Heart right ventricle (tissue), 16 donors: ENCODE data around the gene MDN1. TPM values are rescaled to one million over a fixed set of nuclear protein-coding genes. Genes with fewer than 3 reads are reported as not detected.

Experiments used
- ATAC-seq, 8 donors: fragments of 200-7000 bp; cut with Tn5 transposase; one replicate each; pipeline ENCODE4 v1.9.1; 2020; ENCODE audit warnings: mild to moderate bottlenecking in 8 of 8, moderate library complexity in 8 of 8, moderate number of reproducible peaks in 1 of 8
- DNase-seq, 2 donors: peaks; one replicate each; pipeline ENCODE4 v3.0.0-alpha.2; 2020
- H3K27ac ChIP-seq, 10 donors: fragments of 200-600 bp; sonication (generic) in 2 of 10; one replicate each; pipeline versions ENCODE4 v1.5.0 to v1.8.0; 2020 to 2022; ENCODE audit warnings: mild to moderate bottlenecking in 3 of 10
- H3K27me3 ChIP-seq, 7 donors: fragments of 200-600 bp; one replicate each; pipeline ENCODE4 v1.8.0; 2021 to 2022; ENCODE audit warnings: mild to moderate bottlenecking in 2 of 7
- H3K36me3 ChIP-seq, 9 donors: fragments of 200-600 bp; sonication (generic) in 1 of 9; one replicate each; pipeline versions ENCODE4 v1.5.0 to v1.8.0; 2020 to 2022; ENCODE audit warnings: mild to moderate bottlenecking in 2 of 9
- H3K4me1 ChIP-seq, 9 donors: fragments of 200-600 bp; sonication (generic) in 1 of 9; one replicate each; pipeline versions ENCODE4 v1.5.0 to v1.8.0; 2020 to 2022; ENCODE audit warnings: mild to moderate bottlenecking in 4 of 9
- H3K4me3 ChIP-seq, 10 donors: fragments of 200-600 bp; sonication (generic) in 2 of 10; one replicate each; pipeline versions ENCODE4 v1.5.0 to v1.8.0; 2020 to 2022; ENCODE audit warnings: mild to moderate bottlenecking in 7 of 10, moderate library complexity in 2 of 10
- H3K9me3 ChIP-seq, 11 donors: fragments of 200-600 bp in 10 of 11; sonication (generic) in 2 of 11; one replicate each; pipeline versions ENCODE4 v1.5.0 to v1.8.0; 2013 to 2022; ENCODE audit warnings: mild to moderate bottlenecking in 2 of 11, control low read depth in 1 of 11, moderate library complexity in 1 of 11
- CTCF ChIP-seq, 9 donors: fragments of 200-600 bp; sonication (generic) in 2 of 9; IDR thresholded peaks; one replicate each; pipeline versions ENCODE4 v1.5.0 to v1.8.0; 2021 to 2022; ENCODE audit warnings: antibody characterized with exemption in 9 of 9, mild to moderate bottlenecking in 5 of 9, moderate library complexity in 1 of 9
- WGBS, 2 donors: extraction: QIAGEN DNeasy Blood & Tissue Kit; methylation state at CpG; one replicate each; pipeline ENCODE4 v1.1.7; 2013; ENCODE audit warnings: inconsistent platforms in 1 of 2; 5-methylcytosine and 5-hydroxymethylcytosine counted together
- intact Hi-C, 10 donors: fragments of 100-400 bp; cut with DNase I; formaldehyde crosslinking; loops; one replicate each; pipeline versions ENCODE4 v1.11.1 to v1.14.2; 2022
- long read RNA-seq, 3 donors: library from polyadenylated mRNA; unstranded; transcript quantifications; one replicate each; pipeline ENCODE4 v2.0.0, GENCODE V29; 2020 to 2021
- polyA plus RNA-seq, 2 donors: library from polyadenylated mRNA; stranded (reverse); fragments of 200-250 nt; gene quantifications; one replicate each; pipeline ENCODE4 v1.2.3, GENCODE V29; 2013
- total RNA-seq, 10 donors: library from RNA; stranded (reverse); fragmentation: NEBNext Ultra II Directional in 3 of 10; extraction: Animal tissue kit (Norgen Biotek cat#: 25700) in 3 of 10; gene quantifications; one replicate each; pipeline versions ENCODE4 v1.2.1 to v1.2.4, GENCODE V29; 2021 to 2023
- donor health status: Arrhythmogenic right ventricular cardiomyopathy.
- donor health status: ischemic (EF 13 %, LVEDD 7.1; RV severe dilation, severe dysfunction).
- donor health status: healthy with polysubstance abuse.
- donor health status: DM: no; HTN: yes; CAD: no.
- donor health status: DM: no; HTN: no; CAD: no.
- donor health status: ischemic (EF 25% LVEDD 6.9; RV normal size, moderate dysfunction).
- donor health status: ischemic (EF 25% LVEDD 5.7; RV mildly dilated, moderate dysfunction).
- donor health status: healthy.
- donor health status: DM: yes; HTN: yes; CAD: no.
- donor health status: Ischemic cardiomyopathy.
- donor health status: ischemic (EF 35%, LVEDD 5.7; RV mildly dilated, moderate dysfunction).
- donor health status: nonischemic (EF 11% LVEDD 7.7; RV severe dilation, severe dysfunction).
- donor health status: DM: yes; HTN: yes; CAD: no.
- donor health status: PGD.
- donor health status: ischemic (EF 29% LVEDD 5.4; RV normal size, mild dysfunction).
- donor health status: nonischemic (EF 23%, LVEDD 6.1; RV moderate dilation, normal function).

Gene MDN1
- total RNA-seq (10 to 100 TPM; 17.5 to 32.0 (median 27.5) TPM), polyA plus RNA-seq (10 to 100 TPM in 1 of 2 donors, 1 to 10 TPM in 1; 8.6 to 41.2 TPM)
- long read RNA-seq, donor 1, partial matches to known transcripts: 22 of 23 reads
- long read RNA-seq, donor 1, other reads (novel, unspliced or antisense): 1 of 23 reads
- long read RNA-seq, donor 2, partial matches to known transcripts: 18 of 22 reads
- long read RNA-seq, donor 2, other reads (novel, unspliced or antisense): 4 of 22 reads
- long read RNA-seq, donor 3, partial matches to known transcripts: 18 of 21 reads
- long read RNA-seq, donor 3, other reads (novel, unspliced or antisense): 3 of 21 reads

DNA sequence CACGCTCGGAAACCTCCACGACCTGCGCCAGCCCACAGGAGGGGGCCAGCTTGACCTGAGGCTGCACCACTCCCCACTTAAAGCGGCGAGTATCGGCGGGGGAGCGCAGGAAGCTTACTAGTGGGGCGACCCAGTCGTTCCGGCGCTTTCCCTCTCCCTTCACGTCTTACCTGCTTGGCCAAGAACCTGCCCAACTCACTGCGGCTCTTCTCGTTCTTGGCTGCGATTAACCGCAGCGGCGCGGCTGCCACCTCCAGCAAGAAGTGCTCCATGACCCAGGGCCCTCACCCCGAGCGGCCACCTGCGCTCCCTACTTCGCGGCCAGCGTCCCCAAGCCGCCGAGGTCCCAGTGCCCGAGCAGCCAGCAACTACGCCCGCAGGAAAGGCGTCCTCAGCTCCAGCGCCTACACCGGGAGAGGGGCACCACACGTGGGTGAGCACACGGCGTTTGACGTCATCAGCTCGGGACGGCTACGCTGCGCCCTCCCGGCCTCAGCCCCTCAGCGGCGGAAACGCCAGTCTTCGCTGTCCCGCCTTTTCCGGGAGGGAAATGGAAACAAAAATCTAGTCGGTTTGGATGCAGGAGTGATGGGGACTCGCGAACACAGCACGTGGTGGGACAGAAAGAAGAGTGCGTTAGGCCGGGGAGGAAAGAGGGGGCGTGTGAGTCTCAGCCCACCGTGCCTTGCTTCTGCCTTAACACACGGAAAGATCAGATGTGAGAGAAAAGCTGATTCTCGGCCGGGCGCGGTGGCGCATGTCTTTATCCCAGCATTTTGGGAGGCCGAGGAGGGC, at the start of gene MDN1:
MDN1 (minus strand) TSS at position 459 of the 795 bp plus-strand sequence; CDS start at position 272, 187 bp downstream.
- Histone ChIP-seq H3K27ac (peak within 1 kb of the TSS in 9 of 10 donors; percentile 78 to 94 (median 84)), H3K4me3 (peak within 1 kb of the TSS; percentile 46 to 98 (median 86)), H3K27me3 (no peaks in the 10 kb centered on the region), H3K36me3 (no peaks in the 10 kb centered on the region), H3K9me3 (no peaks in the 10 kb centered on the region), H3K4me1 (peaks cover 0 to 32% (median 22%) of the 10 kb centered on the region in 9 donors)
- ATAC-seq: peak; percentile 99 to 100 (median 100)
- intact Hi-C loops: loop anchor here in 1 of 10 donors (1.0 kb wide), 1 partner anchor 10 kb away; the partner anchor contains the start of gene CASP8AP2
- peak; percentile 89 to 92 for DNase-seq
- 0% methylated on average over 65 of the region's 65 CpGs for WGBS, 2 donors
- no peak for TF ChIP-seq CTCF (IDR thresholded peaks at IDR 0.05)

DNA sequence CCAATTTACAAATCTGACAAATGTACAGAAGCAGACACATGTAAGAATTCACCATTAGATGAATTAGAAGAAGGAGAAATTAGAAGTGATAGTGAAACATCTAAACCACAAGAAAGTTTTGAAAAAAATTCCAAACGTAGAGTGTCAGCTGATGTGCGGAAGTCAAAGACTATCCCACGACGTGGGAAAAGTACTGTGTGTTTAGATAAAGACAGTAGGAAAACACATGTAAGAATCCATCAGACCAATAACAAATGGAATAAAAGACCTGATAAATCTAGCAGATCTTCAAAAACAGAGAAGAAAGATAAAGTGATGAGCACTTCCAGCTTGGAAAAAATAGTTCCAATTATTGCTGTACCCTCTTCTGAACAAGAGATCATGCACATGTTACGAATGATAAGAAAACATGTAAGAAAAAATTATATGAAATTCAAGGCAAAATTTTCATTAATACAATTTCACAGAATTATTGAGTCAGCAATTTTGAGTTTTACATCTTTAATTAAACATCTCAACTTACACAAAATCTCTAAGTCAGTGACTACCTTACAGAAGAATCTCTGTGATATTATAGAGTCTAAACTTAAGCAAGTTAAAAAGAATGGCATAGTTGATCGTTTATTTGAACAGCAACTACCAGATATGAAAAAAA, 46.6 kb upstream of the MDN1 start:
- Histone ChIP-seq H3K36me3 (peaks cover 0 to 98% (median 45%) of the 10 kb centered on the region in 9 donors), H3K4me1 (no peaks in the 10 kb centered on the region), H3K27ac (no peak overlapping the region), H3K27me3 (no peaks in the 10 kb centered on the region), H3K4me3 (no peak overlapping the region), H3K9me3 (peaks cover 0 to 8% (median 0%) of the 10 kb centered on the region in 11 donors)
- intact Hi-C loops: no loop called here
- 95 to 98% methylated on average over 6 of the region's 6 CpGs for WGBS, 2 donors
- DNase-seq (no peak), ATAC-seq (no peak)
- no peak for TF ChIP-seq CTCF (IDR thresholded peaks at IDR 0.05)

DNA sequence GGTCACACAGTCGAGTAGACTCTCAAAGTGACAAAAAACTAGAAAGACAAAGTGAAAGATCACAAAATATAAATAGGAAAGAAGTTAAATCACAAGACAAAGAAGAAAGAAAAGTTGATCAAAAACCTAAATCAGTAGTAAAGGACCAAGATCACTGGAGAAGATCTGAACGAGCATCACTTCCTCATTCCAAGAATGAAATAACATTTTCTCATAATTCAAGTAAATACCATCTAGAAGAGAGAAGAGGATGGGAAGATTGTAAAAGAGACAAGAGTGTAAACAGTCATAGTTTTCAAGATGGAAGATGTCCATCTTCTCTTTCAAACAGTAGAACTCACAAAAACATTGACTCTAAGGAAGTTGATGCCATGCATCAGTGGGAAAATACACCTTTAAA, 43.1 kb upstream of the MDN1 start:
- Histone ChIP-seq H3K9me3 (peaks cover 0 to 8% (median 0%) of the 10 kb centered on the region in 11 donors), H3K4me3 (no peak overlapping the region), H3K4me1 (no peaks in the 10 kb centered on the region), H3K27me3 (no peaks in the 10 kb centered on the region), H3K27ac (no peak overlapping the region), H3K36me3 (peaks cover 0 to 100% (median 70%) of the 10 kb centered on the region in 9 donors)
- intact Hi-C loops: no loop called here
- no peak for ATAC-seq
- 95 to 96% methylated on average over 2 of the region's 2 CpGs for WGBS, 2 donors
- no peak for DNase-seq
- TF ChIP-seq CTCF (IDR thresholded peaks at IDR 0.05): no peak

DNA sequence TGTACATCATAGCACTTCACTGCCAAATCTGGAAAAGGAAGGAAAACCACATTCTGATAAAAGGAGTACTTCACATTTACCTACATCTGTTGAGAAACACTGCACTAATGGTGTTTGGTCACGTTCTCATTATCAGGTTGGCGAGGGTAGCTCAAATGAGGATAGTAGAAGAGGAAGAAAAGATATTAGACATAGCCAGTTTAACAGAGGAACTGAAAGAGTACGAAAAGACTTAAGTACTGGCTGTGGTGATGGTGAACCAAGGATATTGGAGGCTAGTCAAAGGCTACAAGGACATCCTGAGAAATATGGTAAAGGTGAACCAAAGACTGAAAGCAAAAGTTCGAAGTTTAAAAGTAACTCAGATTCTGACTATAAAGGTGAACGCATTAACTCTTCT, 42.7 kb upstream of the MDN1 start:
- peaks cover 0 to 100% (median 74%) of the 10 kb centered on the region in 9 donors for H3K36me3 ChIP-seq
- no peaks in the 10 kb centered on the region for H3K4me1 ChIP-seq
- WGBS, 2 donors: 97% methylated on average over 5 of the region's 5 CpGs
- peaks cover 0 to 8% (median 0%) of the 10 kb centered on the region in 11 donors for H3K9me3 ChIP-seq
- no peaks in the 10 kb centered on the region for H3K27me3 ChIP-seq
- intact Hi-C loops: no loop called here
- ATAC-seq (no peak), DNase-seq (no peak)
- no peak for TF ChIP-seq CTCF (IDR thresholded peaks at IDR 0.05)
- H3K27ac ChIP-seq: no peak overlapping the region
- H3K4me3 ChIP-seq: no peak overlapping the region
